Lung (tissue), 12 donors: ENCODE results near the gene CDKAL1. TPM values are rescaled to one million over a fixed set of nuclear protein-coding genes. Genes with fewer than 3 reads are reported as not detected.

Experiments
- ATAC-seq: fragments of 200-7000 bp; cut with Tn5 transposase; one replicate; pipeline ENCODE4 v1.9.1; 2020; ENCODE audit warnings: moderate number of reproducible peaks; ENCODE audit not compliant: insufficient read depth, low FRiP score
- DNase-seq, 3 donors: peaks; one replicate each; pipeline ENCODE4 v3.0.0-alpha.2; 2013 to 2017
- H3K27ac ChIP-seq, 2 donors: one replicate each; pipeline ENCODE4 v1.5.1; 2013; ENCODE audit warnings: mild to moderate bottlenecking in 2 of 2, moderate library complexity in 2 of 2, control low read depth in 1 of 2, inconsistent platforms in 1 of 2, low read depth in 1 of 2, low read length in 1 of 2
- H3K27me3 ChIP-seq, 3 donors: one replicate each; pipeline ENCODE4 v1.5.1; 2013; ENCODE audit warnings: low read length in 2 of 3; ENCODE audit not compliant: control insufficient read depth in 3 of 3, insufficient read depth in 3 of 3
- H3K36me3 ChIP-seq, 4 donors: one replicate each; pipeline ENCODE4 v1.5.1; 2013; ENCODE audit warnings: low read length in 4 of 4, mild to moderate bottlenecking in 1 of 4, moderate library complexity in 1 of 4; ENCODE audit not compliant: control insufficient read depth in 4 of 4, insufficient read depth in 4 of 4
- H3K4me1 ChIP-seq, 5 donors: one replicate each; pipeline ENCODE4 v1.5.1; 2013; ENCODE audit warnings: low read length in 5 of 5, mild to moderate bottlenecking in 2 of 5, moderate library complexity in 1 of 5; ENCODE audit not compliant: control insufficient read depth in 5 of 5, insufficient read depth in 5 of 5
- H3K4me3 ChIP-seq: one replicate; pipeline ENCODE4 v1.5.1; 2013; ENCODE audit warnings: mild to moderate bottlenecking, control low read depth, moderate library complexity
- H3K9ac ChIP-seq, 2 donors: one replicate each; pipeline ENCODE4 v1.5.1; 2013; ENCODE audit warnings: low read length in 2 of 2, control low read depth in 1 of 2; ENCODE audit not compliant: insufficient read depth in 1 of 2
- H3K9me3 ChIP-seq, 4 donors: one replicate each; pipeline ENCODE4 v1.5.1; 2013; ENCODE audit warnings: low read length in 3 of 4, mild to moderate bottlenecking in 1 of 4, moderate library complexity in 1 of 4; ENCODE audit not compliant: control insufficient read depth in 4 of 4, insufficient read depth in 3 of 4
- WGBS, 2 donors: extraction: QIAGEN DNeasy Blood & Tissue Kit; methylation state at CpG; one replicate each; pipeline ENCODE4 v1.1.7; 2013; 5-methylcytosine and 5-hydroxymethylcytosine counted together
- polyA plus RNA-seq, 2 donors: library from polyadenylated mRNA; stranded (reverse); fragments of 200-250 nt; gene quantifications; one replicate each; pipeline ENCODE4 v1.2.1, GENCODE V29; 2013
- total RNA-seq, 2 donors: library from RNA; depleted of rRNA in 1 of 2; stranded (reverse); fragments of >200 nt in 1 of 2; gene quantifications; one replicate each; pipeline ENCODE4 v1.2.1, GENCODE V29; 2014 to 2021
- TF ChIP-seq, protein P1 (sequence below): IDR thresholded peaks from 2 replicates; pipeline ENCODE4 v1.5.1; 2012; ENCODE audit warnings: mild to moderate bottlenecking; ENCODE audit errors: control extremely low read depth, extremely low read depth
- donor health status: control.
- donor health status: control.
- donor health status: Bipolar disorder and iron deficiency.
- donor health status: healthy.
- donor health status: DM: yes; HTN: yes; CAD: no.

Gene CDKAL1
- total and polyA plus RNA-seq, 4 donors, result 4.0 to 39.0 (median 10.0) TPM

DNA sequence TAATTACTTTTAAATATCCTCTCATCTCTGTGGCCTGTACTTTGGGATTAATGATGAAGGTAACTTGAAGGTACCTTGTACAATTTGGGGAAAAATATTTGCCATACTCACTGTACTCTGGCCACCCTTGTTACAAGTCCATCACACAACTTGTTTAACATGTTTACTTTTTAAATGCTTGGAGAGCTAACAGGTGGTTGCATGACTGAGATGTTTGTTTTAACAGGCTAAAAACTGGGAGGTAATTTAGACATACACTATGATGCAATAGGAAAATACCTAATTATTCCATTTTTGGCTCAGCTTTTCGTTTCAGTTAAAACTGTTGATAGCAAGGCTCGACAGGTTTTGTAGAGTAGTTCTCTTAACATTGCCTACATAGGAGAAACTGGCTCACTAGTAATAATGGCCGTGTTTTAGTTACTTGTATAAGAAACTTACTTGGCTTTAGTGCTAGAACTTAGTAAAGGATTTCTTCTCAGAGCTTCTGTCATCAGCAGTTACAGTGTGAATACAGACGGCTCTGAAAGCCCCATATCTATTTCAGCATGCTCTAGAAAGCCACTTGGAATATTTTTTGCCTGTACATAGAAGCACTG, 569.5 kb downstream of the CDKAL1 start:
- DNase-seq (peak in 2 of 3 donors; percentile 47 to 54), ATAC-seq (no peak)
- TF ChIP-seq, protein P1, sequence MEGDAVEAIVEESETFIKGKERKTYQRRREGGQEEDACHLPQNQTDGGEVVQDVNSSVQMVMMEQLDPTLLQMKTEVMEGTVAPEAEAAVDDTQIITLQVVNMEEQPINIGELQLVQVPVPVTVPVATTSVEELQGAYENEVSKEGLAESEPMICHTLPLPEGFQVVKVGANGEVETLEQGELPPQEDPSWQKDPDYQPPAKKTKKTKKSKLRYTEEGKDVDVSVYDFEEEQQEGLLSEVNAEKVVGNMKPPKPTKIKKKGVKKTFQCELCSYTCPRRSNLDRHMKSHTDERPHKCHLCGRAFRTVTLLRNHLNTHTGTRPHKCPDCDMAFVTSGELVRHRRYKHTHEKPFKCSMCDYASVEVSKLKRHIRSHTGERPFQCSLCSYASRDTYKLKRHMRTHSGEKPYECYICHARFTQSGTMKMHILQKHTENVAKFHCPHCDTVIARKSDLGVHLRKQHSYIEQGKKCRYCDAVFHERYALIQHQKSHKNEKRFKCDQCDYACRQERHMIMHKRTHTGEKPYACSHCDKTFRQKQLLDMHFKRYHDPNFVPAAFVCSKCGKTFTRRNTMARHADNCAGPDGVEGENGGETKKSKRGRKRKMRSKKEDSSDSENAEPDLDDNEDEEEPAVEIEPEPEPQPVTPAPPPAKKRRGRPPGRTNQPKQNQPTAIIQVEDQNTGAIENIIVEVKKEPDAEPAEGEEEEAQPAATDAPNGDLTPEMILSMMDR, result no peak
- Histone ChIP-seq H3K9me3 (no peaks in the 10 kb centered on the region), H3K9ac (no peak overlapping the region), H3K27ac (no peak overlapping the region), H3K27me3 (no peaks in the 10 kb centered on the region), H3K36me3 (peaks cover 0 to 3% (median 0%) of the 10 kb centered on the region in 4 donors), H3K4me1 (peaks cover 0 to 14% (median 9%) of the 10 kb centered on the region in 5 donors), H3K4me3 (no peak overlapping the region)
- 61 to 71% methylated on average over 4 of the region's 4 CpGs for WGBS, 2 donors

- Histone ChIP-seq H3K4me3 (no peak overlapping the region), H3K36me3 (peaks cover 0 to 3% (median 0%) of the 10 kb centered on the region in 4 donors), H3K9me3 (no peaks in the 10 kb centered on the region), H3K9ac (no peak overlapping the region), H3K4me1 (peaks cover under 1 to 17% (median 10%) of the 10 kb centered on the region in 5 donors), H3K27me3 (no peaks in the 10 kb centered on the region), H3K27ac (no peak overlapping the region)
- no peak for ATAC-seq
- DNase-seq, result no peak
- TF ChIP-seq, protein P1, result no peak
- 94 to 99% methylated on average over 2 of the region's 2 CpGs for WGBS, 2 donors
These were observed 570.0 kb downstream of the CDKAL1 start for GRCh38 chr6:21104288-21104687.

GRCh38 chr6:21107796-21108195, 573.5 kb downstream of the CDKAL1 start:
- Histone ChIP-seq H3K4me1 (peaks cover 0 to 45% (median 14%) of the 10 kb centered on the region in 5 donors), H3K9me3 (no peaks in the 10 kb centered on the region), H3K27ac (no peak overlapping the region), H3K9ac (no peak overlapping the region), H3K36me3 (no peaks in the 10 kb centered on the region), H3K4me3 (no peak overlapping the region), H3K27me3 (no peaks in the 10 kb centered on the region)
- no peak for DNase-seq
- no peak for ATAC-seq
- WGBS, 2 donors, result 94 to 98% methylated on average over 3 of the region's 3 CpGs
- TF ChIP-seq, protein P1, result no peak
